ENCODE results near the gene RGS3.

GRCh38 chr9:113503613-113504211 is 40.2 kb downstream of the RGS3 start:
- TF ChIP-seq OSR1 (CRISPR knock-in tag; IDR thresholded peaks at IDR 0.05) (no peak), ZNF565 (CRISPR knock-in tag; conservative IDR thresholded peaks at IDR 0.05; ENCODE audit: low read depth) (no peak)
